ENCODE measurements around the gene MATN4.

MATN4 gene

GRCh38 chr20:45343532-45344167 lies 35.6 kb upstream of the MATN4 start:
- no peak overlapping the region for H3K4me3 ChIP-seq (ENCODE audit: low read depth, low read length)
- TF ChIP-seq CTCF (IDR thresholded peaks at IDR 0.05; ENCODE audit: insufficient read depth, low read depth, low read length, missing control alignments) = no peak
- DNase-seq (ENCODE audit: low read depth) = no peak

- H3K4me3 ChIP-seq (ENCODE audit: low read depth, low read length) = no peak overlapping the region
- no peak for TF ChIP-seq CTCF (IDR thresholded peaks at IDR 0.05; ENCODE audit: insufficient read depth, low read depth, low read length, missing control alignments)
- no peak for DNase-seq (ENCODE audit: low read depth)
These were observed 34.9 kb upstream of the MATN4 start for GRCh38 chr20:45342855-45343531.

GRCh38 chr20:45341939-45342854 lies 34.1 kb upstream of the MATN4 start:
- H3K4me3 ChIP-seq (ENCODE audit: low read depth, low read length) = no peak overlapping the region
- DNase-seq (ENCODE audit: low read depth) = no peak

GRCh38 chr20:45341579-45341938 lies 33.5 kb upstream of the MATN4 start:
- H3K4me3 ChIP-seq (ENCODE audit: low read depth, low read length) = no peak overlapping the region
- no peak for TF ChIP-seq CTCF (IDR thresholded peaks at IDR 0.05; ENCODE audit: insufficient read depth, low read depth, low read length, missing control alignments)
- no peak for DNase-seq (ENCODE audit: low read depth)

More at GRCh38 chr20:45341939-45342854, 34.1 kb upstream of the MATN4 start:
- no peak for TF ChIP-seq CTCF (IDR thresholded peaks at IDR 0.05; ENCODE audit: insufficient read depth, low read depth, low read length, missing control alignments)

DNA sequence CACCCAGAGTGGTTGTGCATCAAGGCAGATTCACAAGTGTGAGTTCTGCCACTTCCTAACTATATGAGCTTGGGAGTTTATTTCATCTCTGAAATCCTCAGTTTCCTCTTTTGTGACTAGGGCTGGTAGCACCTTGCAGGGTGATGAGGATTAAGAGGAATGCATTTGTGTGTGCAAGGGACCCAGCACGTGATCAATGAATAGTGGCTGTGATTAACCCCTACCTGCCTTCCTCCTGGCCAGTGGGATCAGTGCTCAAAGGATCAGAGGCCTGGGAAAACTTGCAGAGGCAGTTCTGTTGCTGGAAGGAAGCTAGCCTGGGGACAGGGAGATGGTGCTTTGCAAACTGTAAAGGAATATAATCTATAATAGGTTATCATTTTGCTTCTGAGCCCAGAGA lies 32.9 kb upstream of the MATN4 start:
- no peak overlapping the region for H3K4me3 ChIP-seq (ENCODE audit: low read depth, low read length)
- DNase-seq (ENCODE audit: low read depth) = no peak
- no peak for TF ChIP-seq CTCF (IDR thresholded peaks at IDR 0.05; ENCODE audit: insufficient read depth, low read depth, low read length, missing control alignments)

- H3K4me3 ChIP-seq (ENCODE audit: low read depth, low read length) = no peak overlapping the region
- no peak for TF ChIP-seq CTCF (IDR thresholded peaks at IDR 0.05; ENCODE audit: insufficient read depth, low read depth, low read length, missing control alignments)
- no peak for DNase-seq (ENCODE audit: low read depth)
These were observed 32.2 kb upstream of the MATN4 start for GRCh38 chr20:45340236-45340847.

Measured in GM12865 (cell line).